Neutrophil (primary cell): Measurements from ENCODE around the gene EPB41L1.
A peak's percentile ranks its signal among the peaks of the same experiment; 100 is the strongest.

ENCODE experiments used
- H3K27ac ChIP-seq: fragments of 200-600 bp; sonication (generic); 2 replicates; pipeline ENCODE4 v1.5.1; 2016; ENCODE audit warnings: mild to moderate bottlenecking, moderate library complexity
- H3K27me3 ChIP-seq: fragments of 200-600 bp; sonication (generic); 2 replicates; pipeline ENCODE4 v1.6.0; 2016; ENCODE audit warnings: mild to moderate bottlenecking
- H3K36me3 ChIP-seq: fragments of 200-600 bp; sonication (generic); 2 replicates; pipeline ENCODE4 v1.5.1; 2017
- H3K4me1 ChIP-seq, 2 experiments: fragments of 200-600 bp in 1 of 2; sonication (generic) in 1 of 2; 1 replicate in 1 of 2; 2 replicates in 1 of 2; pipeline versions ENCODE4 v1.5.1 to v1.6.1; 2013 to 2016; ENCODE audit warnings: low read depth in 1 of 2, low read length in 1 of 2, mild to moderate bottlenecking in 1 of 2, moderate library complexity in 1 of 2; ENCODE audit not compliant: control insufficient read depth in 1 of 2, insufficient read depth in 1 of 2
- H3K4me3 ChIP-seq, 2 experiments: fragments of 200-600 bp in 1 of 2; sonication (generic) in 1 of 2; 1 replicate in 1 of 2; 2 replicates in 1 of 2; pipeline ENCODE4 v1.5.1; 2013 to 2016; ENCODE audit warnings: low read depth in 1 of 2, low read length in 1 of 2, mild to moderate bottlenecking in 1 of 2, moderate library complexity in 1 of 2
- H3K9me3 ChIP-seq: fragments of 200-600 bp; sonication (generic); 2 replicates; pipeline ENCODE4 v1.5.1; 2016
- CTCF ChIP-seq: fragments of 200-600 bp; sonication (generic); IDR thresholded peaks from 2 replicates; pipeline ENCODE4 v1.5.1; 2016; ENCODE audit warnings: antibody characterized with exemption

The EPB41L1 gene

GRCh38 chr20:36202891-36203338, 48.4 kb downstream of the EPB41L1 start:
- TF ChIP-seq CTCF = peak; percentile 93
- H3K27ac ChIP-seq = no peak overlapping the region
- no peak overlapping the region for H3K4me3 ChIP-seq
- no peaks in the 10 kb centered on the region for H3K9me3 ChIP-seq
- H3K4me1 ChIP-seq = no peaks in the 10 kb centered on the region
- H3K36me3 ChIP-seq = no peaks in the 10 kb centered on the region
- peaks cover 19% of the 10 kb centered on the region for H3K27me3 ChIP-seq

- no peaks in the 10 kb centered on the region for H3K9me3 ChIP-seq
- H3K4me1 ChIP-seq = no peaks in the 10 kb centered on the region
- H3K27me3 ChIP-seq = peaks cover 15% of the 10 kb centered on the region
- no peak for TF ChIP-seq CTCF
- H3K36me3 ChIP-seq = no peaks in the 10 kb centered on the region
- H3K4me3 ChIP-seq = no peak overlapping the region
- H3K27ac ChIP-seq = no peak overlapping the region
Observed at GRCh38 chr20:36203861-36204260, 49.3 kb downstream of the EPB41L1 start.

DNA sequence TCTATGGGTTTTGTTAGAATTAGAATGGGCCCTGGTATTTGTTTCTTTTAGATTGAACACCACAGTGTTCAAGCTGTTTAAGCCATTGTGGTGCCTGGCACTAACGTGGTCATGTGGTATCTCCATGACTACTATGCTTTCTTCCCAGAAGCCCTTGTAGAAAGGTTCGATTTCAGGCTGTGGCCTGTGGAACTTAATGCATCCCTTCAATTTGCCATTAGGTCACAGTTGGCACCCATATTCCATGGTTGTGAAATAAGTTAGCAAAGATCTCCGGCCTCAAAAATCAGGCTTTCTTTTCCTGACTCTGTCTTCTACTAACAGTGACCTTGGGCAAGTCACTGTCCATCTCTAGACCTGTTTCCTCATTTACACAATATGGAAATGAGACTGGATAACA, 50.5 kb downstream of the EPB41L1 start:
- Histone ChIP-seq H3K9me3 (no peaks in the 10 kb centered on the region), H3K4me1 (no peaks in the 10 kb centered on the region), H3K27me3 (peaks cover 15% of the 10 kb centered on the region), H3K27ac (no peak overlapping the region), H3K4me3 (no peak overlapping the region), H3K36me3 (no peaks in the 10 kb centered on the region)
- no peak for TF ChIP-seq CTCF

DNA sequence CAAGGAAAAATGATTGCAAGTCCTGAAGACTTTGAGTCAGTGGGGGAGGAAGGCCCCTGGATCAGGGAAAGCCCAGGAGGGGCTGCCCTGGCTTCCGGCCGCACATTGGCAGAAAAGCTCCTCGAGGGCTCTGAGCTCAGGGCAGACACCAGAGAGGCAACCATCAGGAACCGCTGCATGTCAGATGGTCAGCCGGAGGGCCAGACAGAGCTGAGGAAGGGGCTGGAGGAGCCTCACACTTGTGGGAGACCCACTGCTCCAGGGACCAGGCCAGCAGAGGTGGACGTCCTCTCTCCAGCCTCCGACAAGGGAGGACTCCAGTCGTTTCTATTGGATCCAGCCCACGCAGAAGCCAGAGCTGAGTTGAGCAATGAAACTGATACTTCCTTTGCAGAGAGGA, 51.5 kb downstream of the EPB41L1 start:
- Histone ChIP-seq H3K27ac (no peak overlapping the region), H3K4me1 (no peaks in the 10 kb centered on the region), H3K4me3 (no peak overlapping the region), H3K36me3 (no peaks in the 10 kb centered on the region), H3K27me3 (peaks cover 12% of the 10 kb centered on the region), H3K9me3 (no peaks in the 10 kb centered on the region)
- TF ChIP-seq CTCF = no peak

- Histone ChIP-seq H3K27ac (no peak overlapping the region), H3K36me3 (no peaks in the 10 kb centered on the region), H3K4me3 (no peak overlapping the region), H3K9me3 (no peaks in the 10 kb centered on the region), H3K27me3 (peaks cover 10% of the 10 kb centered on the region), H3K4me1 (no peaks in the 10 kb centered on the region)
- no peak for TF ChIP-seq CTCF
Observed at GRCh38 chr20:36206641-36207040, 52.1 kb downstream of the EPB41L1 start.

DNA sequence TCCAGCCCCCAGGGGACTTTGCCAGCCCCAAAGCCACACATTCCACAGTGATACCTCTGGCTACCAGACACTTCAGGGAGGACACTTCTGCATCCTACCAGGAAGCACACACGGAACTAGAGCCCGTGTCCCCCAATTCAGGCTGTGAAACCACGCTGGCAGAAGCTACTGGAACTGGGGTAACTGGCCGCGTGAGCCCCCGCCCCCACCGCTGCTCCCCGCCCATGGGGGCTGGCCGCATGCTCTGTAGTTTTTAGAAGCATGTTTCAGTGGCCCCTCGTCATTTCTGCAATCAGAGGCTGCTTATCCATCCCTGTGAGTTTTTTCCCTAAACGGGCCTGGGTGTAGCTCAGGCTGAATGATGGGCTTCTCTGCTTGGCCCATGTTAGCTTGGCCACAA, 53.1 kb downstream of the EPB41L1 start:
- Histone ChIP-seq H3K4me1 (no peaks in the 10 kb centered on the region), H3K27me3 (peaks cover 10% of the 10 kb centered on the region), H3K27ac (no peak overlapping the region), H3K4me3 (no peak overlapping the region), H3K9me3 (no peaks in the 10 kb centered on the region), H3K36me3 (no peaks in the 10 kb centered on the region)
- TF ChIP-seq CTCF = no peak
